HEK293 (cell line): ENCODE measurements around the gene RAB40C.
A peak's percentile ranks its signal among the peaks of the same experiment; 100 is the strongest.

Experiments used
- CTCF ChIA-PET: fragments of 350-600 bp; formaldehyde crosslinking; extraction: SDS; loops from one replicate; lab custom pipeline; 2021; ENCODE audit warnings: antibody characterized with exemption; lab: Yijun Ruan, JAX
- POLR2A ChIA-PET: fragments of 300-600 bp; formaldehyde crosslinking; extraction: SDS; loops from one replicate; lab custom pipeline; 2020; ENCODE audit warnings: antibody characterized with exemption, inconsistent platforms; lab: Yijun Ruan, JAX
- H3K27ac ChIP-seq: fragments of 200-500 bp; sonication (Bioruptor generic); 2 replicates; pipeline ENCODE4 v1.5.1; 2014; ENCODE audit warnings: low read depth, low read length, control low read depth, inconsistent platforms; ENCODE audit errors: extremely low read depth
- H3K36me3 ChIP-seq, 2 experiments: fragments of 200-500 bp in 1 of 2; sonication (Bioruptor generic) in 1 of 2; 1 replicate in 1 of 2; 2 replicates in 1 of 2; pipeline ENCODE4 v1.5.1; 2014 to 2017; ENCODE audit warnings: inconsistent platforms in 2 of 2, low read length in 2 of 2; ENCODE audit not compliant: control insufficient read depth in 2 of 2, insufficient read depth in 1 of 2
- H3K4me1 ChIP-seq: fragments of 200-500 bp; sonication (Bioruptor generic); 2 replicates; pipeline ENCODE4 v1.5.1; 2014; ENCODE audit warnings: mild to moderate bottlenecking, low read length, inconsistent platforms; ENCODE audit not compliant: control insufficient read depth, insufficient read depth
- H3K4me3 ChIP-seq: 2 replicates; pipeline ENCODE4 v1.5.1; 2011; ENCODE audit warnings: low read depth, mild to moderate bottlenecking, control low read depth, low read length, moderate library complexity
- H3K9me3 ChIP-seq: fragments of 200-500 bp; sonication (Bioruptor generic); 2 replicates; pipeline ENCODE4 v1.5.1; 2014; ENCODE audit warnings: low read depth, low read length, inconsistent platforms; ENCODE audit not compliant: control insufficient read depth, insufficient read depth
- HOXC10 ChIP-seq: sonication (generic); formaldehyde crosslinking; IDR thresholded peaks from 2 replicates; pipeline ENCODE4 v1.8.1; 2023; ENCODE audit warnings: mild to moderate bottlenecking, missing genetic modification reagents
- KLF1 ChIP-seq: fragments of 450-650 bp; formaldehyde crosslinking; IDR thresholded peaks from 2 replicates; pipeline ENCODE4 v1.5.1; 2016; ENCODE audit warnings: missing biosample characterization, missing genetic modification characterization
- SCRT1 ChIP-seq: fragments of 450-650 bp; formaldehyde crosslinking; IDR thresholded peaks from 2 replicates; pipeline ENCODE4 v1.5.1; 2016; ENCODE audit warnings: missing biosample characterization, missing genetic modification characterization, borderline replicate concordance
- SCRT2 ChIP-seq: fragments of 450-650 bp; formaldehyde crosslinking; IDR thresholded peaks from 2 replicates; pipeline ENCODE4 v1.5.1; 2016; ENCODE audit warnings: missing biosample characterization, missing genetic modification characterization
- ZFP69B ChIP-seq: fragments of 450-650 bp; formaldehyde crosslinking; IDR thresholded peaks from 2 replicates; pipeline ENCODE4 v1.5.1; 2016; ENCODE audit warnings: missing biosample characterization, missing genetic modification characterization
- ZNF280C ChIP-seq: fragments of 450-650 bp; formaldehyde crosslinking; IDR thresholded peaks from 2 replicates; pipeline ENCODE4 v1.5.1; 2016; ENCODE audit warnings: missing biosample characterization, missing genetic modification characterization
- ZNF341 ChIP-seq: fragments of 450-650 bp; formaldehyde crosslinking; IDR thresholded peaks from 2 replicates; pipeline ENCODE4; 2016; ENCODE audit warnings: low read depth, missing biosample characterization, missing genetic modification characterization
- ZNF350 ChIP-seq: fragments of 450-650 bp; formaldehyde crosslinking; IDR thresholded peaks from 2 replicates; pipeline ENCODE4 v1.5.0; 2017; ENCODE audit warnings: missing biosample characterization, mild to moderate bottlenecking, missing genetic modification characterization
- ZNF423 ChIP-seq: fragments of 450-650 bp; formaldehyde crosslinking; IDR thresholded peaks from 2 replicates; pipeline ENCODE4 v1.5.1; 2016; ENCODE audit warnings: missing biosample characterization, missing genetic modification characterization
- ZNF510 ChIP-seq: fragments of 450-650 bp; formaldehyde crosslinking; IDR thresholded peaks from 2 replicates; pipeline ENCODE4 v1.5.1; 2018; ENCODE audit warnings: mild to moderate bottlenecking, missing genetic modification characterization, missing biosample characterization; ENCODE audit not compliant: insufficient replicate concordance
- ZNF513 ChIP-seq: fragments of 450-650 bp; IDR thresholded peaks from 2 replicates; pipeline ENCODE4 v1.5.1; 2018; ENCODE audit warnings: missing biosample characterization, missing genetic modification characterization
- ZNF521 ChIP-seq: fragments of 450-650 bp; formaldehyde crosslinking; IDR thresholded peaks from 2 replicates; pipeline ENCODE4 v1.5.1; 2017; ENCODE audit warnings: missing biosample characterization, mild to moderate bottlenecking, missing genetic modification characterization
- ZNF549 ChIP-seq: fragments of 450-650 bp; IDR thresholded peaks from 2 replicates; pipeline ENCODE4 v1.5.1; 2018; ENCODE audit warnings: missing biosample characterization, missing genetic modification characterization, mild to moderate bottlenecking, inconsistent platforms, moderate library complexity
- ZNF585B ChIP-seq: fragments of 450-650 bp; formaldehyde crosslinking; IDR thresholded peaks from 2 replicates; pipeline ENCODE4 v1.5.1; 2016; ENCODE audit warnings: missing biosample characterization, missing genetic modification characterization
- ZNF600 ChIP-seq: fragments of 450-650 bp; formaldehyde crosslinking; IDR thresholded peaks from 2 replicates; pipeline ENCODE4 v1.5.1; 2016; ENCODE audit warnings: missing biosample characterization, missing genetic modification characterization
- ZNF692 ChIP-seq: fragments of 450-650 bp; formaldehyde crosslinking; IDR thresholded peaks from 2 replicates; pipeline ENCODE4 v1.5.1; 2016; ENCODE audit warnings: missing biosample characterization, missing genetic modification characterization
- ZSCAN5A ChIP-seq: fragments of 450-650 bp; formaldehyde crosslinking; IDR thresholded peaks from 2 replicates; pipeline ENCODE4 v1.5.1; 2016; ENCODE audit warnings: missing biosample characterization, missing genetic modification characterization
- ZXDB ChIP-seq: fragments of 450-650 bp; formaldehyde crosslinking; IDR thresholded peaks from 2 replicates; pipeline ENCODE4 v1.5.1; 2016; ENCODE audit warnings: missing biosample characterization, missing genetic modification characterization
- TF ChIP-seq, protein P1 (sequence below): fragments of 450-650 bp; formaldehyde crosslinking; IDR thresholded peaks from 2 replicates; pipeline ENCODE4 v1.5.1; 2016; ENCODE audit warnings: missing biosample characterization, missing genetic modification characterization
- TF ChIP-seq, protein P2 (sequence below): fragments of 450-650 bp; formaldehyde crosslinking; IDR thresholded peaks from 2 replicates; pipeline ENCODE4 v1.5.1; 2016; ENCODE audit warnings: missing biosample characterization, missing genetic modification characterization
- TF ChIP-seq, protein P3 (sequence below): fragments of 450-650 bp; formaldehyde crosslinking; IDR thresholded peaks from 2 replicates; pipeline ENCODE4 v1.5.1; 2016; ENCODE audit warnings: missing biosample characterization, missing genetic modification characterization

Gene RAB40C

DNA sequence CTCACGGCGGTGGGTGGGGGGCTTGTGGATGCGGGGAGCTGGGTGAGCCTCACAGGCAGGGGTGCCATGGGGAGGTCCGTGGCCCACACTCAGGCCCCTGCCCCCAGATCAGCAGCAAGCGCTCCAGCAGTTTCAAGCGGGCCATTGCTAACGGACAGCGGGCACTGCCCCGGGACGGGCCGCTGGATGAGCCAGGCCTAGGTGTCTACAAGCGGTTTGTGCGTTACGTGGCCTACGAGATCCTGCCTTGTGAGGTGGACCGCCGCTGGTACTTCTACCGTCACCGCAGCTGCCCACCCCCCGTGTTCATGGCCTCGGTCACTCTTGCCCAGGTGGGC lies 86.7 kb downstream of the RAB40C start:
- ChIA-PET POLR2A (interaction anchor here (1.0 to 2.6 kb wide), 6 partner anchors 8 to 40 kb away, joined by 3 to 10 read pairs (median 6); partner anchors contain the start of genes JMJD8, METTL26, RHOT2 and WDR24), CTCF (interaction anchor here (1.1 kb wide), 1 partner anchor 10 kb away, joined by 6 read pairs; no protein-coding TSS in a partner anchor)
- Histone ChIP-seq H3K4me3 (no peak overlapping the region), H3K27ac (no peak overlapping the region), H3K9me3 (no peaks in the 10 kb centered on the region), H3K4me1 (peaks cover 6% of the 10 kb centered on the region; the same call in 1 of the 2 replicates), H3K36me3 (peaks cover 0 to 44% of the 10 kb centered on the region in 2 experiments; a peak in 1 of 3 replicates)
- TF ChIP-seq ZXDB (tag by site-specific recombination) (no peak), ZNF600 (0 out of 2 replicates have a peak, but pooled peaks have one; percentile 16), ZNF513 (no peak)
- TF ChIP-seq, protein P1, sequence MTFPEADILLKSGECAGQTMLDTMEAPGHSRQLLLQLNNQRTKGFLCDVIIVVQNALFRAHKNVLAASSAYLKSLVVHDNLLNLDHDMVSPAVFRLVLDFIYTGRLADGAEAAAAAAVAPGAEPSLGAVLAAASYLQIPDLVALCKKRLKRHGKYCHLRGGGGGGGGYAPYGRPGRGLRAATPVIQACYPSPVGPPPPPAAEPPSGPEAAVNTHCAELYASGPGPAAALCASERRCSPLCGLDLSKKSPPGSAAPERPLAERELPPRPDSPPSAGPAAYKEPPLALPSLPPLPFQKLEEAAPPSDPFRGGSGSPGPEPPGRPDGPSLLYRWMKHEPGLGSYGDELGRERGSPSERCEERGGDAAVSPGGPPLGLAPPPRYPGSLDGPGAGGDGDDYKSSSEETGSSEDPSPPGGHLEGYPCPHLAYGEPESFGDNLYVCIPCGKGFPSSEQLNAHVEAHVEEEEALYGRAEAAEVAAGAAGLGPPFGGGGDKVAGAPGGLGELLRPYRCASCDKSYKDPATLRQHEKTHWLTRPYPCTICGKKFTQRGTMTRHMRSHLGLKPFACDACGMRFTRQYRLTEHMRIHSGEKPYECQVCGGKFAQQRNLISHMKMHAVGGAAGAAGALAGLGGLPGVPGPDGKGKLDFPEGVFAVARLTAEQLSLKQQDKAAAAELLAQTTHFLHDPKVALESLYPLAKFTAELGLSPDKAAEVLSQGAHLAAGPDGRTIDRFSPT (tag by site-specific recombination): peak; percentile 3; the same call in 1 of the 2 replicates

GRCh38 chr16:676913-677312 lies 87.0 kb downstream of the RAB40C start:
- H3K4me3 ChIP-seq: no peak overlapping the region
- peaks cover 10% of the 10 kb centered on the region; the same call in 1 of the 2 replicates for H3K4me1 ChIP-seq
- CTCF ChIA-PET: interaction anchor here (1.1 kb wide), 1 partner anchor 10 kb away, joined by 6 read pairs; no protein-coding TSS in a partner anchor
- peaks cover 0 to 44% of the 10 kb centered on the region in 2 experiments; a peak in 1 of 3 replicates for H3K36me3 ChIP-seq
- H3K27ac ChIP-seq: no peak overlapping the region
- POLR2A ChIA-PET: interaction anchor here (2.5 to 2.6 kb wide), 2 partner anchors 9 to 12 kb away, joined by 10 read pairs; partner anchors contain the start of genes RHOT2 and WDR24
- H3K9me3 ChIP-seq: no peaks in the 10 kb centered on the region
- TF ChIP-seq ZNF350 (tag by site-specific recombination) (no peak), KLF1 (tag by site-specific recombination) (peak; percentile 46; the same call in 1 of the 2 replicates), ZNF510 (tag by site-specific recombination) (no peak), SCRT2 (peak; percentile 88), ZXDB (tag by site-specific recombination) (no peak), ZSCAN5A (tag by site-specific recombination) (no peak), ZFP69B (tag by site-specific recombination) (peak; percentile 46; the same call in 1 of the 2 replicates), ZNF423 (no peak), ZNF521 (tag by site-specific recombination) (no peak), SCRT1 (tag by site-specific recombination) (peak; percentile 78), ZNF341 (tag by site-specific recombination) (no peak), ZNF549 (no peak), ZNF692 (tag by site-specific recombination) (peak; percentile 51; the same call in 1 of the 2 replicates), ZNF280C (tag by site-specific recombination) (no peak), HOXC10 (no peak), ZNF585B (tag by site-specific recombination) (no peak)
- TF ChIP-seq, protein P2, sequence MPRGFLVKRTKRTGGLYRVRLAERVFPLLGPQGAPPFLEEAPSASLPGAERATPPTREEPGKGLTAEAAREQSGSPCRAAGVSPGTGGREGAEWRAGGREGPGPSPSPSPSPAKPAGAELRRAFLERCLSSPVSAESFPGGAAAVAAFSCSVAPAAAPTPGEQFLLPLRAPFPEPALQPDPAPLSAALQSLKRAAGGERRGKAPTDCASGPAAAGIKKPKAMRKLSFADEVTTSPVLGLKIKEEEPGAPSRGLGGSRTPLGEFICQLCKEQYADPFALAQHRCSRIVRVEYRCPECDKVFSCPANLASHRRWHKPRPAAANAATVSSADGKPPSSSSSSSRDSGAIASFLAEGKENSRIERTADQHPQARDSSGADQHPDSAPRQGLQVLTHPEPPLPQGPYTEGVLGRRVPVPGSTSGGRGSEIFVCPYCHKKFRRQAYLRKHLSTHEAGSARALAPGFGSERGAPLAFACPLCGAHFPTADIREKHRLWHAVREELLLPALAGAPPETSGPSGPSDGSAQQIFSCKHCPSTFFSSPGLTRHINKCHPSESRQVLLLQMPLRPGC (tag by site-specific recombination): no peak
- TF ChIP-seq, protein P3, sequence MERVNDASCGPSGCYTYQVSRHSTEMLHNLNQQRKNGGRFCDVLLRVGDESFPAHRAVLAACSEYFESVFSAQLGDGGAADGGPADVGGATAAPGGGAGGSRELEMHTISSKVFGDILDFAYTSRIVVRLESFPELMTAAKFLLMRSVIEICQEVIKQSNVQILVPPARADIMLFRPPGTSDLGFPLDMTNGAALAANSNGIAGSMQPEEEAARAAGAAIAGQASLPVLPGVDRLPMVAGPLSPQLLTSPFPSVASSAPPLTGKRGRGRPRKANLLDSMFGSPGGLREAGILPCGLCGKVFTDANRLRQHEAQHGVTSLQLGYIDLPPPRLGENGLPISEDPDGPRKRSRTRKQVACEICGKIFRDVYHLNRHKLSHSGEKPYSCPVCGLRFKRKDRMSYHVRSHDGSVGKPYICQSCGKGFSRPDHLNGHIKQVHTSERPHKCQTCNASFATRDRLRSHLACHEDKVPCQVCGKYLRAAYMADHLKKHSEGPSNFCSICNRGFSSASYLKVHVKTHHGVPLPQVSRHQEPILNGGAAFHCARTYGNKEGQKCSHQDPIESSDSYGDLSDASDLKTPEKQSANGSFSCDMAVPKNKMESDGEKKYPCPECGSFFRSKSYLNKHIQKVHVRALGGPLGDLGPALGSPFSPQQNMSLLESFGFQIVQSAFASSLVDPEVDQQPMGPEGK (tag by site-specific recombination): 0 out of 2 replicates have a peak, but pooled peaks have one; percentile 31
